NCI-H460 (cell line): Measurements from ENCODE around the gene CYP19A1. TPM values are rescaled to one million over a fixed set of nuclear protein-coding genes. Genes with fewer than 3 reads are reported as not detected.
A peak's percentile ranks its signal among the peaks of the same experiment; 100 is the strongest.
"Not testable (repeated sequence)": the region's sequence is repeated elsewhere in the genome, so short reads cannot be mapped to it uniquely, and the experiment has no call there.

Source experiments
- DNase-seq: peaks from one replicate; pipeline ENCODE4 v3.0.0-alpha.2; 2016; ENCODE audit warnings: low read depth; ENCODE audit errors: extremely low read depth
- total RNA-seq: library from RNA; depleted of rRNA; stranded (reverse); fragments of >200 nt; shearing (Covaris generic); gene quantifications from 2 replicates; pipeline ENCODE4 v1.2.3, GENCODE V29; 2014

CYP19A1 gene
- total RNA-seq, 1 experiment from 2014 or later = 0.79 TPM

DNA sequence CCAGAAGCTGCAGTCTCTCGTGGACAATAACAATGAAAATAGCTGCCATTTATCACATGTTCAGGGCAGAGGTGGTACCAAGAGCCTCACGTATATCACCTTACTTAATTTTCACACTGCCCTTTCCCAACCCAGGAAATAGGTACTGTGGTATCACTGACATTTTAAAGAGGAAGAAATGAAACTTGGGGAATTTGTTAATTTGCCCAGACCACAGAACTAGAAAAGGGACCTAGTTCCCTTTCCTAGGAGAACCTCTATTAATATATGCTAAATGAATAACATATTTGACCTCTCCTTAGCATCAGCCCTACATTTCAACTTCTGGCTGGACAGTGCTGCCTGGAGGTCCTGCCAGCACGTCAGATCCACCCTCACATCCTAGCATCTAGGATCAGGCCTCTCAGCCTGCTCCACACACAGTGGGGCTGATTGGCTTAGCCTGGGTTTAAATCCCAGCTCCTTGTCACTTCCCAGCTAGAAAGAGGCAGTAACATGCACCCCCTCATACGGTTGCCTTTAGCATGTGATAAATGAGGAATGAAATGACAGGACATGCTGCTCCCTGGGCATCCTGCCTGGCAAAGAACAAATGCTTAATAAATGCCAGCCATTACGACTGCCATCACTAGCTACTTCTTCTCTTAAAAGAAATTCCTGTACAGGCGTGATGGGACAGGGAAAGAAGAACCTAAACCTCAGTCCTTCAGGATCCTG is 148.6 kb downstream of the CYP19A1 start:
- no peak for DNase-seq

DNA sequence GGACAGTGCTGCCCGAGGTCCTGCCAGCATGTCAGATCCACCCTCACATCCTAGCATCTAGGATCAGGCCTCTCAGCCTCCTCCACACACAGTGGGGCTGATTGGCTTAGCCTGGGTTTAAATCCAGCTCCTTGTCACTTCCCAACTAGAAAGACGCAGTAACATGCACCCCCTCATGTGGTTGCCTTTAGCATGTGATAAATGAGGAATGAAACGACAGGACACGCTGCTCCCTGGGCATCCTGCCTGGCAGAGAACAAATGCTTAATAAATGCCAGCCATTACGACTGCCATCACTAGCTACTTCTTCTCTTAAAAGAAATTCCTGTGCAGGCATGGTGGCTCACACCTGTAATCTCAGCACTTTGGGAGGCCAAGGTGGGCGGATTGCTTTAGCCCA is 149.6 kb downstream of the CYP19A1 start:
- DNase-seq = not testable (repeated sequence)

DNA sequence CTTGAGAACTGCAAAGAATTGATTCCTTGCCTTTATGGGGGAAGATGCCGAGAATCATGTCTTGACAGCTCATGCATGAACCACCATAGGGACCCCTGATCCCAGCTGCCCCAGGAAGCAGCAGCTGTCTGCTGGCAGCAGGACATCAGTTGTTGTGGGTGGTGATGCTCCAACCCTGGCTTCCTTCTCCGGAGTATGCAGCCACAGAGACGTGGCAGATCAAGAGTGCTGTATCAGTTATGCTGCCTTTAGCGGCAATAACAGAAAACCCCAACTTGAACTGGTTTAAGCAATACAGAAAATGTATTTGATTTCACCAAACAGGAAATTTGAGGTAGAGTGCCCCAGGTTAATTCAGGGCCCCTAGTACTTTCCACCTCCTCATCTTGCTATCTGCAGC is 151.5 kb downstream of the CYP19A1 start:
- no peak for DNase-seq

DNA sequence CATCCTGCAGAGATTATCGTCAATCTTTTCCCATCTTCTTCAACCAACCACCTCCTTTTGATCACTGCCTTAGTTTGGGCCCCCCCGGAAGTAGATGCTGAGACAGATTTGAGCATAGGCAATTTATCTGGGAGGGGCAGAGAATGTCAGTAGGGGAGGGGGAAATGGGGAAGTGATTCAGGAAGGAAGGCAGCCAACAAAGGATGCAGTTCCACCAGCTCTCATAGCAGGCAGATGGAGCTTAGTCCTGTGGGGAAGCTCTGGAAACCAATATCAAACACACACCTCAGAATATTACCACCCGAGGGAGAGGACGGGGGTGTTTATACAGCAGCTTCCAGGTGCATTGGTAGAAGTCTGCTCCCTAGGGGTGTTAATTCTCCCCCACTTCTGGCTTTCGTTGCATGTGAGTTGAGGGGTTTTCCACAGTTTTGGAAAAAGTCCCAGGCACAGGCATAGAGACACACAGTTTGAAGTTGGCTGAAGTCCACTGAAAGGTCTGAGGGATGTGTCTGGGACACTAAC is 152.2 kb downstream of the CYP19A1 start:
- DNase-seq = no peak

DNA sequence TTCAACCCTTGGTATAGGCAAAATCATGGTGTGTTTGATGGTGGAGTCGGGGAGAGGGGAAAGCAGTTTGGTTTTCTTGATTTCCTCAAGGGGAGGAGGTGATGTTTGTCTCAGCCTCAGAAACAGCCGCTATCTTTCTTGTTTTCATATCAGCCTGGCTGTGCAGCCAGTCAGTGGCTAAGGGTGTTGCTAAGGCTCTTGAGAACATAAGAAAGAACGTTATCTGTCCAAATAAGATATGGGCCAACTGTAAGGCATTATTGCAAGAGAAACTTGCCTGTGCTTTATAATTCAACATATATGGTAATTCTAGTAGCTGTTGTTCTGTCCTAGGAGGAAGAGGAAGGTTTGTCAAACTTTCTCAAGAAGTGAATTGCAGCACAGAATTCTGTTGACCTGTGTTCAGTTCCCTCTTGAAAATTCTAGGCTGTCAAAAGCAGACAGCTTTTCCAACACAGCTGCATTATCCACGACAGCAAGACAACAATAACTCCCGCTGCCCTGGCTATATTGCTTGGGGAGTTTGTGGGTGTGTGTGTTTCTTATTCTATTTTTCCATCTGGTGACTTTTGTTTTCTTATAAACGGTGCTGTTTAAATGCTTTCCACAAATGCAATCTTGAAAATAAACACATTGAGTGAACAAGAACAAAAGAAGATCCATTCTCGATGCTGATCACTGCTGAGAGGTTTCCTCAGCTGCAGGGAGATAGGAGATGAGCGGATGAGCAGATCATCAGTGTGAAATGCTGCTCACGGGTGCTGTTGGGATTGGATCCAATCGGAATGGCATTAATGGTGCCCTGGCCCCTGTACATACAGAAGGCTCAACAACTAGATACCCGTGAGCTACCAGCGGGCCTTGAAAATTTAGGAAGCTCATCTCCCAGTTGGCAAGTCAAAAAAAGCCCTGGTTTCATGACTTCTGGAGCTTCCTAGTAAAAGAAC is 152.9 kb downstream of the CYP19A1 start:
- DNase-seq = no peak

DNA sequence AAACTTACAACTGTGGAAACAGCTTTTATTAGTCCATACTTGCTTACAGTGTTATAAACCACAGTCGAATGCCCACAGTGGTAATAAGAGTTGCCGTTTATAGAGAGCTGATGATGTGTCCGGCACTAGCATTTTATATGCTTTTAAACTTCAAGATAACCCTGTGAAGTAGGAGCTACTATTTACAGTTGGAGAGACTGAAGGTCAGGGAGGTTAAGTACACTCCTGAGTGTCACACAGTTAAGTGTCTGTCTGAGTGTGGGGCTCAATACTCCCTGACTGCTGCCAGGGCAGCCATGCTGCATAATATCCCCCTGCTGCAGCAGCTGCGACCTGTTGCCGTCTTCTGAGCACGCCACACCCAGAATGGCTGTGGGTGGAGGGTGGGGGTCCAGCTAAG is 153.8 kb downstream of the CYP19A1 start:
- DNase-seq = no peak

DNA sequence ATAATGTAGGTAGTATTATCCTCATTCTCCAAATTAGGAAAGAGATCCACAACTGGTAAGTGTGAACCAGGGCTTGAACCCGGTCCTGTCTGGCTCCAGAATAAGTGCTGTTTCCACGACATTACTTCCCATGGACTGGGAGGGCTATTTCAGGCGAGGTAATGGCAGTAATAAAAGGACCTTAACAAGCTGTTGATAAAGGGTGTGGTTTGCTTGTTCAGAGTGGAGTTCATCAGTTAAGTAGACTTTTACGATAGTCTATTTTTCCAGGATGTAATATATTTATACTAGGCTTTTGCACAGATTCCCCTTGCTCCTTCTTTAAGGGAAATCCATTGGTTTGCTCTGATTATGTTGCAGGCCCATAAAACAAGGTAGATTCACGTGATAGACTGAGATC is 155.3 kb downstream of the CYP19A1 start:
- DNase-seq = no peak

DNA sequence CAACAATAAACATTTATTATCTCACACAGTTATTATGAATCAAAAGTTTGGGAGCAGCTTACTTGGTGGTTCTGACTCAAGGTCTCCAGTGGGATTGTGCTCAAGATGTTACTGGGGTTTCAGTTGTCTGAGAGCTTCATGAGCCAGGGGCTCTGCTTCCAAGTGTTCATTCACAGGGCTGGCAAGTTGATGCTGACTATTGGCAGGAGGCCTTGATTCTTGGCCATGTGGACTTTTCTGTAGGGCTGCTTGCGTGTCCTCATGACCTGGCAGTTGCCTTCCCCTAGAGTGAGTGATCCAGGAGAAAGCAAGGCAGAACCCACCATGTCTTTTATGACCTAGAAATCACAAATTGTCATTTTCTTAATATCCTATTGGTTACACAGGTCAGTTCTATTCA is 156.5 kb downstream of the CYP19A1 start:
- no peak for DNase-seq

DNA sequence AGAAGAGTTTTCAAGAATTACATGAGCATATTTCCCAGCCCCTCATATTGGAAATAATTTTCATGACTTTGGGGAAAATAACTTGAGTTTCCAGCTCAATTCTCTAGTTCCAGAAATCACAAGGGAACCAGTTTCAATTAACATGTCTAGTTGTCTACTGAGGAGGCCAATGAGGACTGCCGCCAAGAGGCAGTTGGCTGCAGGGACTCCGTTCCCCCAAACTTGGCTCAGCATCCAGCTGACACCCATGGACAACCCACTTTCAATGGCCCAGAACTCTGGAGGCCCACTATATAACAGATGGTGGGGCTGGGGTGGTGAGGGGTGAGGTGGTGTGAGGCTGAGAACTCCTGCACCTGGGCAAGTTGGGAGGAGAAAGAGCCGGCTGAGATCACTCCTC is 157.2 kb downstream of the CYP19A1 start:
- no peak for DNase-seq

DNA sequence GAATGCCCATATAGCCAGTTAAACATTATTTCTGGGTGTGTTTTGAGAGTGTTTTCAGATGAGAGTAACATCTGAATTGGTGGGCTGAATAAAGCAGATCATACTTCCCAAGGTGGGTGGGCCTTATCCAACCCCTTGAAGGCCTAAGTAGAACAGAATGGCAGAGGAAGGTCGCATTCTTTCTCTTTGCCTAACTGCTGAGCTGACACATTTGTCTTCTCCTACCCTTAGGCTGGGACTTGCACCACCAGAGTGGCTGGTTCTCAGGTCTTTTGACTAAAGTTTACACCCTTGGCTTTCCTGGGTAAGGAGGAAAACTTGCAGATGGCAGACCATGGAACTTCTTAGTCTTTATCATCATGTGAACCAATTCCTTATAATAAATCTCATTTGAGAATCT is 157.9 kb downstream of the CYP19A1 start:
- DNase-seq = no peak

DNA sequence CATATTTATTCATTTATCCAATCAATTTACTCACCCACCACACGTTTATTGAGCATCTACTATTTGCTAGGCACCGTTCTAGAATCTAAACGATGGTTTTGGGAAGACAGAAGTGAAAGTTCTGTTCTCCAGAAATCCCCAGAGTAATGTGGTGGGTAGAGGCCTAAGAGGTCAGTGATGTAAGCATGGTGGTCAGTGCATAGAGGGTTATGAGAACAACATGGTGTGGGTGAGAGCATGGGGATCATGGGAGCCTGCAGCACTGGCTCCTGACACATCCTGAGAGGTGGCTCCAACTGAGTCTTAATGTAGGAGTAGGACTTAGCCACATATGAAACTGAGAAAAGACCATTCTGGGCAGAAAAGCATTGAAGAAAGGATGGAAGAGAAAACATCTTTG is 158.4 kb downstream of the CYP19A1 start:
- DNase-seq = no peak

DNA sequence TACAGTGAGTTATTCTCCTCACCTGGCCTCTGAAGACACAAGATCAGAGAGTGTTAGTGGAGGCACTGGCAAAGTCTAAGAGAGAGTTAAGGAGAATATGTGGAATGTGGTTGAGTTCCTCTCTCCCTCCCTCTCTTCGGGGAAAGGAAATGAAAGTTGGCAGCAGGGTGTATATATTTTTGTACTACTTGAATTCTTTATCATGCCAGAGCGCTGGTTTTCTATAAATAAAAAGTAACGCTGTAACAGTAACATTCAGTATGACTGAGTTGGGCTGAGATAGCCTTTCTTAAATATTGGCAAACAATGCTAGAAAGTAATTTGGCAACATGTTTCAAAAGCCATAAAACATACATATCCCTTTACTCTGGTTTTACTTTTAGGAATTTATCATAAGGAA is 166.2 kb downstream of the CYP19A1 start:
- no peak for DNase-seq

DNA sequence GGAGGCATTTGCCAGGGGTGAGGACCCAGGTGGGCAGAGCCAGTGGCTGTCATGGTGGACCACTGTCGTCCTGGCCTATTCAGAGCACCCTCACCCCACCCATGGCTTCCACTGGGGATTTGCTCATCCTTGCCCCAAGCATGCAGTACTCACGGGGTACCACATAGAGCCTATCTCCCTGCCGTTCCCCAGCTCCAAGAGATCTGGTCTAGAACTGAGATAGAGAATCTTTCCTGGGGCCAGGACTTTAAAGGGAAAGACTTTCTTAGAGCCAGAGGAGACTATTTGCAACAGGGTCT is 166.8 kb downstream of the CYP19A1 start:
- no peak for DNase-seq

DNA sequence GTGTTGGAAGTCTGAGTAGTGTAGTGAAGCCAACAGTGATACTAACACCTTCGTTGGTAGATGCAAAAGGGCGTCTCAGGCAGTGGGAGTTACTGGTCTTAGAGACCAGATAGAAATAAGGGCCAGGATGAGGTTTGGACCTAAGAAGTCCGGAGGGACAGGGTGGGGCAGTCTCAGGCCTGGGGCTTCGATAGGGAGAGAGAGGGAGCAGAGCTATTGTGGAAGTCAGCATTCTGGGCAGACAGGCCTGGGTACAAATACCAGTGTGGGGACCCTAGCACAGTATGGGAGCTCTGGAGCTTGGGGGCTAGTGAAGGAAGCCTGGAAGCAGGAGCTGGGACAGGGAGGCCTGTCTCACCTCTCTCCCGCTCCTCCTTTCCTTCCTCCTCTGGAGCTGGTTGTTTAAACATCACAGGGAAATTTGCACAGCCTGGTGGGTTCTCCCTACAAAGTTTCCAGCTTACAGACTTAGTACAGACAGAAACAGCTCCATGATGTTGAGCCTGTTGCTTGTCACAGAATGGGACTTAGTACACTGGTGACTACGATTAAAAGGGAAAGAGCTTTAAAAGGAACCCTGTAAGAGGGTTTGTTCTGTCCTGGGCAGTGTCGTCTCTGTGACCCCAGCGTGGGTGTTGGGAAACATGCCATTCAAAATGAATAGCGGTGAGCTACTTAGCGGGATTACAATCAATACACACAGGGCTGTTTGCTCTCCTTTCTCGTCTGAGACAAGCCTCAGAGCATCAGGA is 167.3 kb downstream of the CYP19A1 start:
- no peak for DNase-seq

DNA sequence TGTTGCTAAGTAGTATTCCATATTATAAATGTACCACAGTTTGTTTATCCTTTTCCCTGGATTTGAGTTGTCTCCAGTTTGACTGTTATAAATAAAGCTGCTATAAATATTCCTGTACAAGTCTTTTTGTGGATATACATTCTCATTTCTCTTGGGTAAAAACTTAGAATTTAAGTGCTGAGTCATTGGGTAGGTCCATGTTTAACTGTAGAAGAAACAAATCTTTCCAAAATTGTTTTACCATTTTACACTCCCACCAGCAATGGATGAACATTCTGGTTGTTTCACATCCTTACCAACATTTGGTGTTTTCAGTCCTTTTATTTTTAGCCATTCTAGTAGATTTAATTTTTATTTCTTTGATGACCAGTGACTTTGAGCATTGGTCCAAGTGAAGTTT is 169.7 kb downstream of the CYP19A1 start:
- no peak for DNase-seq

DNA sequence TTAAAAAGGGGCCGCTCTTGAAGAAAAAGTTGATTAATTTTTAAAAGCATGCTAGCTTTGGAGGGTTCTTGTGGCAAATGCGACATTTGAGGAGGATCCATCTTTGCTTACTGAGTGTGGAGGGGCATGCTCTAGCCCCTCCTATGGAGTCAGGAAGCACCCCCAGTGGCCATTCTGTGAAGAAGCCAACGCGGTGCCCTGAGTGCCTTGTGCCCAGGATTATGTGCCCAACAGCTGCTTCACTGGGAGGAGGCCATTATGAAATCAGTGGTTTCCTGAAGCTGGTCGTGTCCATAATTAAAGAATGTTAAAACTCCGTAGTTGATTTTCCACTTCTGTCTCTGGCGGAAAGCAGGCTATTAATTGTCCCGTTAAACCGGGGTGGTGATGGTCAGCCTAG is 174.6 kb downstream of the CYP19A1 start:
- no peak for DNase-seq

DNA sequence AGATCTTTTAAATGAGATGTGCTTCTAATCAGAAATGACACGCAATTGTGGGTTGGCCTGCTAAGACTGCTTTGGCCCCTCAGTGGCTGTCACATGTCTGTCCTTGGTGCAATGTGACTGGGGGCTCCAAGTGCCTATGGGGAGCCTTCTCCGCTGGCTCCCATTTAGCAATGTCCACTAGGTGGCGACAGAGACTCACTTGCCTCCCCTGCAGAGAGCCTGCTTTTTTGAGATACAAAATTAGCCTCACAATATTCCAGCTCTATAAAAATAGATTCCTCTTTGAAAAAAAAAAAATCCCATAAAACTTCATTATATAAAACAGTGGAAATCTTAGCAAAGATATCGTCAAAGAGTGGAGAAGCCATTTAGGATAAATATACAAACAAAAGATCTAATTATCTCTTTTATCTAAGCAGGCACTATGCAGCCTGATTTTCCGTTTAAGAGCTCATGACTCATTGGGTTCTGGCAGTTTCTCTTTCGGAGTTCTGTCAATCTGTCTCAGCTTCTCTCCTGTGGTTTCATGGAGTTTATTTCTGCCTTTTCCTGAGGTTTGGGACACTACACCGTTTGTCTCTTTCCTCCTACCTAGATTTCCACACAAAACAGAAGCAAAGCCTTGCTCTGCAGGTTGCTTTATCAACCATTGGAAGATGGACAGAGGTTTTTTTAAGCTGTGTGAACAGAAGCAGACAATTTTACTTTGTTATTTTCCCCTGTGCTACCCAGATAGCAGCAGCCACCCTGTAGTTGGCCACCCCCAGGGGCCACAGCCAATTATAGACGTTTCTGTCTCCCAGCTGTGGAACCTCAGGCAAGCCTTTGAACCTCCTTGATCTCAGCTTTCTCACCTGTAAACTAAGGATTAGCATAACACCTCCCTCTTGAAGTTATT is 175.3 kb downstream of the CYP19A1 start:
- peak; percentile 51 for DNase-seq

DNA sequence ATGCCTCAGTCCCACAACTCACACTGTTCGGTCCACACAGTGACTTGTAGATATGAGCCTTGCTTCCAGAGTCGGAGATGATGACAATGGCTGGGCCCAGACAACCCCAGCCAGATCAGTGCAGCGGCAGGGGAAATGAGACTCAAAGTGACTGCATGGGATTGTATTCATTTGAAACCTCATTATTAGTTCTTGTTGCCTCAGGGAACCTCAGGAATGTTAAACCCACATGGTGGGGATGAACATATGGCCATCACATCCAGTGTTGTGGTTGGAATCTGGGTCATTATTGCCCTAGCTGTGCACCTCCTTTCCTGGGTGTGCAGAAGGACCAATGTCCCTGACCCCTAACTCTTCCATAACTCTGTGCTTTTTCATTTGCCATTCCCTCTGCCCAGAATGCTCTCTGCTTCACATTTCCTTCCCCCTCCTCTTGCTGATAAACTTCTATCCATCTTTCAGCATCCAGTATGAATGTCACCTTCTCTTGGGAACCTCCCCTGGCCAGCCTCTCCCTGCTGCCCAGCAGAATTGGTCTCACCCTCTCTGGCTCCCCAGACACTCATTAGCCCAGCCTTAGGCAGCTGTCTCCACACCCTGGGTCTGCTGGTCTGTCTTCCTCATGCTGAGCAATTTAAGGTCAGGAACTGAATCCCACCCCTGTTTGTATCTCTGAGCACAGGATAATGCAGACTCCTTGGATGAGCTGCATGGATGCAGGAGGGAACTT is 176.7 kb downstream of the CYP19A1 start:
- DNase-seq = no peak

DNA sequence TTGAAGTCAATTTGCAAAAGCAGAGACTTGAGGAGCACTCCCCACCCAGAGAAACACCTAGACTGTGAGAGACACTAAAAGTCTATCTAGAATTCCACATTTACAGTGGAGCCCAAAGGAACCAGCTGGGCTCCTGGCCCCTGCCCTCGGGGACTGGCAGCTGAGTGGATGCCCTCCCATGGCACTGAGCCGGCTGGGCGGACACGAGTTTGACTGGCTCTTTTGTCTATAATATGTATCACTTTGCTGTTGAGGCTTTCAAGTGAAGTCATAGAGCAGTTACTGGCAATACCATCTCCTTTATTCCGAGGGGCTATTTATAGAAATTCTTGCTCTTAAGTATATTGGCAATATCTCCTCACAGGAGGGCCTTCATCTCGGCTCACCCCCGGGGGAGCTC is 177.9 kb downstream of the CYP19A1 start:
- no peak for DNase-seq
